Thoracic aorta (tissue), 2 donors: ENCODE data around the gene GALNT17. TPM values are rescaled to one million over a fixed set of nuclear protein-coding genes. Genes with fewer than 3 reads are reported as not detected.

Experiments
- ATAC-seq: fragments of 150-250 bp; one replicate; pipeline ENCODE4 v1.8.0; 2017; ENCODE audit warnings: low read depth; ENCODE audit not compliant: insufficient number of reproducible peaks, low FRiP score
- DNase-seq: peaks from one replicate; pipeline ENCODE4 v3.0.0-alpha.2; 2020; ENCODE audit warnings: low spot score
- H3K27ac ChIP-seq, 2 donors: fragments of 200-600 bp; sonication (generic); 1 replicate in 1 of 2; 2 replicates in 1 of 2; pipeline ENCODE4 v1.5.1; 2016; ENCODE audit warnings: mild to moderate bottlenecking in 2 of 2, moderate library complexity in 2 of 2
- H3K27me3 ChIP-seq: fragments of 200-600 bp; sonication (generic); replicated peaks from 2 replicates; pipeline ENCODE4 v1.6.0; 2016; ENCODE audit warnings: mild to moderate bottlenecking; ENCODE audit not compliant: insufficient read depth
- H3K36me3 ChIP-seq: fragments of 200-600 bp; sonication (generic); one replicate; pipeline ENCODE4 v1.5.1; 2016
- H3K4me1 ChIP-seq, 2 donors: fragments of 200-600 bp; sonication (generic); 1 replicate in 1 of 2; 2 replicates in 1 of 2; pipeline versions ENCODE4 v1.5.1 to v1.6.0; 2016; ENCODE audit warnings: low read depth in 2 of 2, mild to moderate bottlenecking in 1 of 2; ENCODE audit not compliant: control insufficient read depth in 1 of 2
- H3K4me3 ChIP-seq: fragments of 200-600 bp; sonication (generic); 2 replicates; pipeline ENCODE4 v1.5.1; 2016; ENCODE audit warnings: mild to moderate bottlenecking
- H3K9me3 ChIP-seq: fragments of 200-600 bp; sonication (generic); 2 replicates; pipeline ENCODE4 v1.5.1; 2016
- total RNA-seq, 2 donors: library from RNA; depleted of rRNA; stranded (reverse); fragments of >200 nt; gene quantifications; one replicate each; pipeline versions ENCODE4 v1.1.0 to v1.2.3, GENCODE V29; 2016
- TF ChIP-seq, protein P1 (sequence below): fragments of 200-600 bp; sonication (generic); IDR thresholded peaks from one replicate; pipeline ENCODE4 v1.5.1; 2019; ENCODE audit warnings: antibody characterized with exemption

The GALNT17 gene
- total RNA-seq, 2 donors from 2014 or later: 17.6 to 20.8 TPM

DNA sequence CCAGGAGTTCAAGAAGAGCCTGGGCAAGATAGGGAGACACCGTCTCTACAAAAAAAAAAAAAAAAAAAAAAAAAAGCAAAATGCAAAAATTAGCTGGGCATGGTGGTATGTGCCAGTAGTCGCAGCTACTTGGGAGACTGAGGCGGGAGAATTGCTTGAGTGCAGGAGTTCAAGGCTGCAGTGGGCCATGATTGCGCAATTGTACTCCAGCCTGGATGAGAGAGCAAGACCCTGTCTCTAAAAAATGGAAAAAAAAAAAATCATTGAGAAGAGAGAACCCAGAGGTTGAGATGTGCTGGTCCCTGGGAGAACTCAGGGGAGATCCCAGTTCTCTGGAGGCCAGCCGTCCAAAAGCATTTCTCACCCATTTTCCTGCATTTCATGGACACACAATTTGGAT is 95.2 kb downstream of the GALNT17 start:
- ATAC-seq (no peak), DNase-seq (no peak)
- Histone ChIP-seq H3K9me3 (peaks cover 4% of the 10 kb centered on the region), H3K27ac (no peak overlapping the region), H3K27me3 (no peaks in the 10 kb centered on the region), H3K4me3 (no peak overlapping the region), H3K4me1 (peaks cover 0 to 13% of the 10 kb centered on the region in 2 donors), H3K36me3 (no peaks in the 10 kb centered on the region)
- TF ChIP-seq, protein P1, sequence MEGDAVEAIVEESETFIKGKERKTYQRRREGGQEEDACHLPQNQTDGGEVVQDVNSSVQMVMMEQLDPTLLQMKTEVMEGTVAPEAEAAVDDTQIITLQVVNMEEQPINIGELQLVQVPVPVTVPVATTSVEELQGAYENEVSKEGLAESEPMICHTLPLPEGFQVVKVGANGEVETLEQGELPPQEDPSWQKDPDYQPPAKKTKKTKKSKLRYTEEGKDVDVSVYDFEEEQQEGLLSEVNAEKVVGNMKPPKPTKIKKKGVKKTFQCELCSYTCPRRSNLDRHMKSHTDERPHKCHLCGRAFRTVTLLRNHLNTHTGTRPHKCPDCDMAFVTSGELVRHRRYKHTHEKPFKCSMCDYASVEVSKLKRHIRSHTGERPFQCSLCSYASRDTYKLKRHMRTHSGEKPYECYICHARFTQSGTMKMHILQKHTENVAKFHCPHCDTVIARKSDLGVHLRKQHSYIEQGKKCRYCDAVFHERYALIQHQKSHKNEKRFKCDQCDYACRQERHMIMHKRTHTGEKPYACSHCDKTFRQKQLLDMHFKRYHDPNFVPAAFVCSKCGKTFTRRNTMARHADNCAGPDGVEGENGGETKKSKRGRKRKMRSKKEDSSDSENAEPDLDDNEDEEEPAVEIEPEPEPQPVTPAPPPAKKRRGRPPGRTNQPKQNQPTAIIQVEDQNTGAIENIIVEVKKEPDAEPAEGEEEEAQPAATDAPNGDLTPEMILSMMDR: no peak

DNA sequence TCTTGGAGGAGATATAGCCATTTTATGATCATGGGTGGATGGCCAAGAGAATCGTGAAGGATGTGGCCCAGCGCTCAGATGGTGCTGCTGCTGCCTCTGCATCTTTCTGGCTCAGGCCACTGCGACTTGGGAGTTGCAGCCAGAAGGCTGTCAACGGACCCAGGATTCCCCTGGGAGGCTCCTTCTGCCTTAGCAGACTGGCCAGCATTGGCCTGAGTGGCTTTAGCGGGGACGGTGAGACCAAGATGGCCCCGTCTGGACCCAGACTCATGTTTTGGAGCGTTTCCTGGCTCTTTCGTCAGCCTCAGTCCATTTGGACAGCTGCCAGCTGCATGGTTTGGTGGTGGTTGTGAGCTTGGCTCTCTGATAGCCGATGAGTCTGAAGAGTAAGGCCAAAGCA is 97.2 kb downstream of the GALNT17 start:
- no peak overlapping the region for H3K27ac ChIP-seq
- no peaks in the 10 kb centered on the region for H3K4me1 ChIP-seq
- H3K27me3 ChIP-seq: no peaks in the 10 kb centered on the region
- TF ChIP-seq, protein P1: no peak
- DNase-seq (no peak), ATAC-seq (no peak)
- no peaks in the 10 kb centered on the region for H3K36me3 ChIP-seq
- no peak overlapping the region for H3K4me3 ChIP-seq
- peaks cover 4% of the 10 kb centered on the region for H3K9me3 ChIP-seq

DNA sequence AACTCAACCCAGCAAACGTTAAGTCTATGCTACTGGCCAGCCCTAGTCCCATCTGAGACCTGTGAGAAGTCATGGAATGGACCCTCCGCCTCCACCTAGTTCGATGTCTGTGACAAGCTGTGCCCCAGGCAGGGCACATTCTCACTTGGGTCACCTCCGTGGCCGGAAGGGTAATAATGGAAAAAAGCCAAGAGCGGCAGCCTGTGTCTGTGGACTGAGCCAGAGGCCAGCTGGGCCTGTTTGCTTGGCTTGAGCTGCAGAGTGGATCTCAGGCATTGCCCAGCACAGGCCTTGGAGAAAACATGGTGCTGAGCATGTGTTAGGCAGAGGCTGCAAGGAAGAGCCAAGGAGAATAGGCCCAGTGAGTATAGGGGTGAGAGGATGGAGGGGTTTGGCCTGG is 97.8 kb downstream of the GALNT17 start:
- TF ChIP-seq, protein P1: no peak
- H3K27ac ChIP-seq: no peak overlapping the region

DNA sequence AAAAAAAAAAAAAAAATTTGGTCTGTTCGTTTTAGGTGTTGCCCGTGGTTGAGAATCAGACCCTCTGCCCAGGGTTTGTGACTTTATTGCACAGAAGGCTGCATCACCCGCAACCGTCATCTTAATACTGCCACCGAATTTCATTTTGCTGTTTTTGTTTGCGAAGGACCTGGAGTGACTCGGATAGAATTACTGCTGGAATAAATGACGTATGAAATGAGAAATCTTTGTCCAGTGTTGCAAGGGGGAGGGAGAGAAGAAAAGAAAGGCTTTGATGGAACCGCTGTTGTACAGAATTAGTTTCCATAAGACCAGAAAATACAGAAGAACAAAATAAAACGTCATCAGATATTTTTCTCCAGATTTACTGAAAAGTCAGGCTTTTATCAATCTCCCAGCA is 103.3 kb downstream of the GALNT17 start:
- ATAC-seq (no peak), DNase-seq (no peak)
- Histone ChIP-seq H3K4me3 (no peak overlapping the region), H3K27me3 (no peaks in the 10 kb centered on the region), H3K36me3 (no peaks in the 10 kb centered on the region), H3K9me3 (no peaks in the 10 kb centered on the region), H3K27ac (no peak overlapping the region), H3K4me1 (peaks cover 9 to 42% of the 10 kb centered on the region in 2 donors)
- TF ChIP-seq, protein P1: no peak

More for the DNA sequence above, 97.8 kb downstream of the GALNT17 start:
- Histone ChIP-seq H3K4me1 (no peaks in the 10 kb centered on the region), H3K9me3 (peaks cover 4% of the 10 kb centered on the region), H3K36me3 (no peaks in the 10 kb centered on the region), H3K4me3 (no peak overlapping the region), H3K27me3 (no peaks in the 10 kb centered on the region)
- no peak for ATAC-seq
- DNase-seq: no peak

- ATAC-seq: no peak
- Histone ChIP-seq H3K27ac (no peak overlapping the region), H3K4me3 (no peak overlapping the region)
These were observed 104.5 kb downstream of the GALNT17 start for GRCh38 chr7:71236230-71237105.

More at GRCh38 chr7:71236230-71237105, 104.5 kb downstream of the GALNT17 start:
- TF ChIP-seq, protein P1: no peak
- H3K9me3 ChIP-seq: no peaks in the 10 kb centered on the region
- no peaks in the 10 kb centered on the region for H3K36me3 ChIP-seq
- peaks cover 11 to 49% of the 10 kb centered on the region in 2 donors for H3K4me1 ChIP-seq
- no peaks in the 10 kb centered on the region for H3K27me3 ChIP-seq
- no peak for DNase-seq
